ENCODE measurements around the gene TMEM253.

- no peak for TF ChIP-seq EZH2 (IDR thresholded peaks at IDR 0.05)
- TF ChIP-seq POLR2AphosphoS5 (IDR thresholded peaks at IDR 0.05; ENCODE audit: borderline replicate concordance, low read depth, low read length), result no peak
- TF ChIP-seq FOXP2 (optimal IDR thresholded peaks at IDR 0.05; ENCODE audit: control extremely low read depth, extremely low read length, insufficient read depth), result no peak
Measured at GRCh38 chr14:21083565-21084325, 17.1 kb upstream of the TMEM253 start.

Measured in SK-N-MC (cell line).